ENCODE measurements around the gene PLXNA4.

Gene PLXNA4

GRCh38 chr7:132592231-132592920 lies 16.1 kb upstream of the PLXNA4 start:
- DNase-seq = no peak

DNA sequence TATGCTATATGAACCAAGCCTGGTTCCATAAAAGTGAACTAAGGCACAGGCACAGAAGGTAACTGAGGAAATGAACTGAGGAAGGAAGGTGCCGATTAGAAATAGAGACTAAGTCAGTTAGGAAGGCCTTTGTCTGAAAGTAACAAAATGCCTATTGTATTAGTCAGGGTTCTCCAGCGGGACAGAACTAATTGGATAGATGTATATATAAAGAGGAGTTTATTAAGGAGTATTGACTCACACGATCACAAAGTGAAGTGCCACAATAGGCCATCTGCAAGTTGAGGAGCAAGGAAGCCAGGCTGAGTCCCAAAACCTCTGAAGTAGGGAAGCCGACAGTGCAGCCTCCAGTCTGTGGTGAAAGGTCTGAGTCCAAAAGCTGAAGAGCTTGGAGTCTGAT lies 13.9 kb upstream of the PLXNA4 start:
- DNase-seq = no peak

DNA sequence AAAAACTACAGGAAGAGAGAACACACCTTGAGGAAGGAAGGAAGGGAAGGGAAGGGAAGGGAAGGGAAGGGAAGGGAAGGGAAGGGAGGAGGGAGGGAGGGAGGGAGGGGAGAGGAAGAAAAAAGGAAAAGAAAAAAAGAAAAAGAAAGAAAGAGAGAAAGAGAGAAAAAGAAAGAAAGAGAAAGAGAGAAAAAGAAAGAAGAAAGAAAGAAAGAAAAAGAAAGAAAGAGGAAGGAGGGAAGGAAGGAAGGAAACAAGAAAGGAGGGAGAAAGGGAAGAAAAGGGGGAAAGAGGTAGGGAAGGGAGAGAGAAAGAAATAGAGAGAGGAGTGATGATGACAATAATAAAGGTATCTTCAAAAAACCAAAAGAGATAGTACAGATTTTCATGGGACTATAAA lies 12.3 kb upstream of the PLXNA4 start:
- no peak for DNase-seq

DNA sequence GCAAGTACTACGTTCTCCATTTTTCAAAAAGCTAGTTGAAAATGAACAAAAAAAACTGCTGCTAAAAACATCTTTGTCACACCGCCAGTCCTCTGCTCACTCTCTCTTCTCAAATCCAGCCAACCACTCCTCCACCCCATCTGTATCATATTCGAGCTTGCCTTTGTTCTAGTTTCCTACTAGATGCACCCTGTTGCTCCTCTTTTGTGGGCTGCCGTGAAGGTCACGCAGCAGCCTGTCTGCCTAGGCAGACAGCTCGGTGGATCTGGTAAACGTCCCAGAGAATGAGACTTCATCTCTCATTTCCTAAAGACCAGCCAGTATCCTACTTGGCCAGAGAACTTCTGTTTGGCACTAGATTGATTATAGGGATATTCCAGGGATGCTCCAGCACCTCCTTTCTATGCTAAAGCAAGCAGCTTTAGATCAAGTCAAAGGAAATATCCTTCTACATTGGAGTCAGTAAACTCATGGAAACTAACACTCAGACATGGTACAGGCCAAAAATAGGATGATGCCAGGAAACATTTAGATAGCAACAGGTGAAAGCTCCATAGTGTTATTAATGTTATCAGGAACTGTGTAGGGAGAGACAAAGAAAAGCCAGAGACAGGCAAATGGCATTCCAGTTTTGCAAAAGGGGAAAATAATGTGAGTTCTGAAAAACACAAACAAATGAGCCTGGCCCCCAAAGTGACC lies 8.7 kb upstream of the PLXNA4 start:
- DNase-seq = no peak

DNA sequence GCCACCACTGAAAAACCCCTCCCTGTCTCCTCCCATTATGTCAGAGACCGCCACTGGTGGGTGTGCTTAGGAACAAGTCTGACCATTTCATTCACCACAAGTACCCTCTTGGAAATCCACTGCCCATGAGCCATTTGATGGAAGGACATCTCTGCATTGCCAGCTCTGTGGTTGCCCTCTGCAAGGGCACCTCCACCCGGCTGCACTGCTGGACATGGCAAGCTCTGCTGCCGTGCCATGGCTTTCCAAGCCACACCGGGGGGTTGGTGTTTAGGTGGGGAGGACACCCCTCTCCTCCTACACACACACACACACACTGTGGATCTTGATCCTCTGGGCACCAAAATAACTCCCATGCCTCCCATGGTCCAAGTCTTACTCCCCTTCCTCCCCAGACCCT lies 5.2 kb upstream of the PLXNA4 start:
- DNase-seq = no peak

- peak; percentile 64 for DNase-seq
These were observed 4.5 kb upstream of the PLXNA4 start for GRCh38 chr7:132580717-132581285.

DNA sequence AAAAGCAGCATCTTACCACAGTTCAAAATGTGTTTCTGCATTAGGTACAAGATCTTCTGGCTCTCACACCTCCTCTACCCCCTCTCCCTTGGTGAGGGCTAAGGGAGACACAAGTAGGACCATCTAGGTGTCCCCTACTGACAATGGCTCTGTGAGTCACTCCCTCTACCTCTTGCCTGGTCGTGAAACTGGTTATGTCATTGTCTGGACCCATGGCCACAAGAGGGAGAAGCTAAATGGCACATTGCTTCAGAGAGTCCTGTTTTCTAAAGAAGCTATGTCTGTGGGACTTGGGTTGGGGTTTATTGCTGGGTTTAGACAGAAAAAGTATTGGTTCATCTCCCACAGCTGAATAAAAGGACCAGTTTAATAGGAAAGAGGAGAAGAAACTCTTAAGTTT lies 4.0 kb upstream of the PLXNA4 start:
- DNase-seq = no peak

DNA sequence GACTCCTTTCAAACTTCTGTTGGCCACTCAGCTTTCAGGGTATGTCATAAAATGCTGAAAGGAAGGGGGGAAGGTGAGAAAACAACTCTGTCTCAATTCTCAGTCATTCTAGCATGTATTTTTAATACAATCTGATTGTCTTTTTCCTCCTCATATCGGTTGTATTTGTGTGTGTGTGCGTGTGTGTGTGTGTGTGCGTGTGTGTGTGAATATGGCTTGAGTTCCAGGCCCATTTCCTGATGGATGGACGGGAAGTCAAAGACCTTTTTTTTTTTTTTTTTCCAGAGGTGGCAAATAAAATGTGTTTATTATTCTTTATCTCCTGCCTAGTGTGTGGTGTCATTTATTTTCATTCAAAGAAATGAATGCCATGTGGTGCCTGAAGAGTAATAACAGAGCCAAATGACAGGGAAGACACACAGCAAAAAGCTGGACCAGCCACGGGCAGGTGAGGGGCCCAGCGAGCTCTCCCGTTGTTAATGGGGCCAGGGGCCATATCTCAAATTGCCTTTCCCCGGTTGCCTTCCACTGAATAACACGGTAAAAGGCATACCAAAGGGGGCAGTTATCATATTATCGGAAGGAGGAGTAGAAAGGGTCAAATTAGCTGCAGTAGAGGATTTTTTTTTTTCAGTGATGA lies 3.1 kb upstream of the PLXNA4 start:
- DNase-seq = no peak

DNA sequence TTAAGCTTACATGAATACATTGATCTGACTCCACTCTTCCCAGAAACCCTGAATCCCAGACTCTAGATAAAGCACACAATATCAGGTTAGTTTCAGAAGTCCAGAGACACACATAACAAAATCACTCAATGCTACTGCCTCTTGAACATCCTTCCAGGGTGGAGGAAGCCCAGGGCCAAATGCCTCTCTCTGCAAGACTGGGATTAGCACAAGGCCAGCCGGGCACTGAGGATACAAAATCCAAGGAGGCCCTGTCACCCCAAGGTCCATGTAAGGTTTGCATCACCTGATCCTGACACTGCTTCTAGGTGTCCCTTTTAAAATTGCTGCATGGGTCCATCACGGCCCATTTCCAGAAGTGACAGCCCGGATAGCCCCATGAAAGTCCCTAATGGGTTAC lies 2.6 kb upstream of the PLXNA4 start:
- DNase-seq = no peak

DNA sequence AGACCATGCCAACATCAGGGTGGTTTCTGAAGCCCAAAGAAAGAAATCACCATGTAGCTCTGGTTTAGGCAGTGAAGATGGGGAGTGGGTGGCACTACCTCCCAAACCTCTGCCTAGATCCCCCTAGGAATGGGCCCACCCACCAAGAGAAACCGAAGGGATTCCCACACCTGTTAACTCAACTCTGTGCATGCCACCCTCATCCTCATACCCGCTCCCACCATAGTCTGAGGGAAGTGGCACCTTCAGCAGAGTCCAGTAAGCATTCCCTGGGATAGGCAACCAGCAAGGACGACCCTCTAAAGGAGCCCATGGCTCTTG lies 1.7 kb upstream of the PLXNA4 start:
- DNase-seq = no peak

DNA sequence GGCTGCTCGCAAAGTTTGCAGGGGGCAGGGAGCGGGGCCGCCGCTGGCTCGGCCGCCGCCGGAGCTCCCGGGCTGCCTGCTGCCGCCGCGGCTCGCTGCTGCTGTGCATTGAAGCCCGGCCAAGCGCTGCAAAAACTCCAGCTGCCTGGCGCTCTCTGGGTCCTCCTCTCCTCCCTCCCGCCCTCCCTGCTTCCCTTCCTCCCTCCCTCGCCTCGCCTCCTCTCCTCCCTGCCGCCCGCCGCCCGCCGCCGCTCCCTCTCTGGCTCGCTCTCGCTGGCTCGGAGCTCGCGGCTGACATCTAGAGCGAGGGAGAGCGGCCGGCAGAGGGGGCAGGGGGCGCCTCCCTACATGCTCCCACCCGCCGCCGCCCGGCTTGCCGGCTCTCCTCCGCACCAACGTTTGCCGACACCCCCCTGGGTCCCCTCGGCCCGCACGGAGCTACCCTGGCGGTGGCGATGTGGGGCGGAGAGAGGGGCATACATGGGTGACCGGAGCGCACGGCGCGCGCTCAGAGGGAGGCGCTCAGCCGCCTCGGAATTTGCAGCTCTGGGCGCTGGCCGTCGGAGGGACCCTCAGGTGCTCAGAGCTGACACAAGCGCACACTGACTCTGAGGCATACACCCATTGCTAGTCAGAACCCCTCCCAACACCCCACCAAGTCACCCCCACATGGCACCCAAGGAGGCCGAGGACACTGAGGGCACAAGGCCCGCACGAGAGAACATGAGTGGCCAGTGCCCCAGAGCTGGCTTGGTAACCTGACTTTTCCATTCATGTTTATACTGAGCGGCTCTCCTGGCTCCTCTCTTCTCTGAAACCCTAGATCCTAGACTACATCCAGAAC lies 1.2 kb upstream of the PLXNA4 start:
- DNase-seq = peak; percentile 40

DNA sequence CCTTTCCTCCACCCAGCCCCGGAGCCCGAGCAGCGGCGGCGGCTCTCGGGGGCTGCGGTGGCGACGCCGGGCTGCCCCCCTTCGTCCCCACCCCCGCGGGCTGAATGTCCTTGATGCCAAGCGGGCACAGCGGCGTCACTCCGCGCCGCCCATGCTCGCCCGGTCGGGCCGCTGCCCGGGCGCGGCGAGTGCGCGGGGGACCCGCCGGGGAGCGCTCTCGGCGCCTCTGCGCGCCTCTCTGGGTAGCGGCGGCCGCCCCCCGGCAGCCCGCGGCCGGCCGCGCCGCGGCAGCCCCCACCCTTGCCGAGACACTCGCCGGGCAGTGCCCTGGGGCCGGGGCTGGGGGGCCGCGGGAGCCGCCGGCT lies 433 bp upstream of the PLXNA4 start:
- no peak for DNase-seq

DNA sequence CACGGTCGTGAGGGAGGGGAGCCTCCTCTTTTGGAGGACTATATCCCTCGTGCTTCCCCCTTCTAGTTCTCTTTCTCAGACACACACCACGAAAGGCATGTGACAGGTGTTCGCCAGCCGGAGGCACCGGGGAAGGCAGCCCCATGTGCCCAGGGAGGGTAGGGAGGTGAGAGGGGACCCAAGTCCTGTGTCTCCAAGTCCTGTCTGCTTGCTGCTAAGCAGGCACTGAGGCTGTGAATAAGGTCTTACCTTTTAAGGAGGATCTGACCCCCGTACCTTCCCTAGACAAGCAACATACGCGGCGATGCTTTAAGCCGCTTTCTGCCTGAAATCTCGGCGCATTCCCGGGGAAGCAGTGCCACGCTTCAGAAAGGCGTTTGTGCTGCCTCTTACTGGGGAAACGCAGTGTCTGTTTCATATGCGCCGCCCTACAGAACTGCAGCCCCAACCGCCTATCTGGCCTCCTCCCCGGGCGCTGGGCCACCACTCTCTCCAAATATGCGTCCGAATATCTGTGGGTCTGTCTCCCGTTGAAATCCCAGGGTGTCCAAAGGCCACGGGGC lies 770 bp downstream of the PLXNA4 start:
- DNase-seq = no peak

DNA sequence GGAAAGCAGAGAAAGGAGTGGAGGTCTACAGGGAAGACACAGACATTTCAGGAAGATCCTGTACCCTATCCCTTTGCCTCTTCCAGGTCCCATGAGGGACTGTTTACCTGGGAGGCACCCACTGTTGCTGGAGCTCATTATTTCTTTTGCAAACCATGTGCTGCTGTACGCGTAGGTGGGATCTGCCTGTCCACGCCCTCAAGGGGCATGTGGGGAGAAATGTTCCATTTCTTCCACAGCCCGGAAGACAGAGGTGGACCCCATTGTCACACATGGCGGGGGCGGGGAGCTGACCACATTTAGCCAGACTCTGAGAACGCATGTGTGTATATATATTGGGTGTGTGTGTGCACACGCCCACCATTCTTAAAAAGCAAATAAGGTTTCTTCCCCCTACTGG lies 2.0 kb downstream of the PLXNA4 start:
- DNase-seq = no peak

GRCh38 chr7:132573251-132573955 lies 2.9 kb downstream of the PLXNA4 start:
- DNase-seq = no peak

GRCh38 chr7:132572526-132572925 lies 3.7 kb downstream of the PLXNA4 start:
- DNase-seq = no peak

- no peak for DNase-seq
These were observed 4.3 kb downstream of the PLXNA4 start for GRCh38 chr7:132571970-132572369.

GRCh38 chr7:132569884-132570614 lies 6.2 kb downstream of the PLXNA4 start:
- no peak for DNase-seq

DNA sequence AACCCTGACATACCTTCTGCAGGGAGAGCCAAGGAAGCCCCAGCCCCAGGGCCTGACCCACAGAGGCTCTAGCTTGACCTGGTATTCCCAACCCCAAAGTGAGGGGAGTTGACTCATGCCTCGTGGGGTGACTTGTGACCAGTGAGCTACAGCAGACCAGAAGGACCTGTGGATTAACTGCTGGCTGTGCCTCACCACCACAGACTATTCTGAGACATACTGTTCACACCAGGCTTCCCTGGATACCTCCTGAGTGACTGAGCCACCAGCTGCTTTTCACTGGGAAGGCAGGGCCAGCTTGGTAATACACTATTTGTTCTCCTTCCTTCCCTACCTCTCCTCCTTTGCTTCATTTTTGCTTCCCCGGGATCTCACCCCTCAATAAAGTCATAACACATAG lies 7.3 kb downstream of the PLXNA4 start:
- DNase-seq = no peak

DNA sequence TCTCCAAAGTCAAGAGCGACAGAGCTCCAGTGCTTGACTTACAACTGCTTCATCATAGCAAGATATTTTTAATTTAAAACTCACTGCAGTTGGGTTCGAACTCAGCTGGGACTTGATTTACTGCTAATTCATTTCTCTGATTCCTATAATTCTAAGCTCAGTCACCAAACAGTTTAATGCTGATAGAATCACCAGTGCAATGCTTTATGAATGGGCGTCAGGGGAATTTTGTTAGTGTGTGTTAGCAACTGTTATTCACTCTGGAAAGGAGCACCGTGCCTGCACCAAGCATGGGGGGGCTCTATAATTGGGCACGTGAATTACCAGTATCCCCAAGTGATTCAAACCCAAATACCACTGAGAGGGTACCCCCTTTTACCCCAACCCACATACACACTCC lies 10.4 kb downstream of the PLXNA4 start:
- no peak for DNase-seq

DNA sequence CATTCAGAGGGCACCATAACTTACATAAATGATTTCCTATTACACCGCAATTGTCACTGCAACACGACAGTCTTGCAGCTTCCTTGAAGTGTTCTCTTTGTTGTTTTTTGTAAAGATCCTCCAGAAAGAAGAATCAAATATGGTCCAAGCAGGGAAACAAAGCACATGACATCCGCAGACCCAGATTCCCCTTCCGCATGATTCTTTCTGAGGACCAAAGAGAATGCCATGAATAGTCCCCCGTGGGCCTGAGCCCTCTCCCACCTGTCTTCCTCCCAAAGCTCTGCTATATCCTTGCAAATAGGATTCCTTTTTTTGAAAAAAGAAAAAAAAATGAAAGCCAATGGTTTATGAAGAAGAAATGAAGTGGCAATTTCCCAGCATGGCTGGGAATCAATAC lies 10.8 kb downstream of the PLXNA4 start:
- no peak for DNase-seq

- DNase-seq = no peak
These were observed 11.4 kb downstream of the PLXNA4 start for GRCh38 chr7:132564849-132565248.
